Amniotic stem cell (primary cell): ENCODE data around the gene C2CD2.

Experiments used
- DNase-seq: peaks from one replicate; lab custom pipeline; 2025; lab: John Stamatoyannopoulos, UW

Gene C2CD2

DNA sequence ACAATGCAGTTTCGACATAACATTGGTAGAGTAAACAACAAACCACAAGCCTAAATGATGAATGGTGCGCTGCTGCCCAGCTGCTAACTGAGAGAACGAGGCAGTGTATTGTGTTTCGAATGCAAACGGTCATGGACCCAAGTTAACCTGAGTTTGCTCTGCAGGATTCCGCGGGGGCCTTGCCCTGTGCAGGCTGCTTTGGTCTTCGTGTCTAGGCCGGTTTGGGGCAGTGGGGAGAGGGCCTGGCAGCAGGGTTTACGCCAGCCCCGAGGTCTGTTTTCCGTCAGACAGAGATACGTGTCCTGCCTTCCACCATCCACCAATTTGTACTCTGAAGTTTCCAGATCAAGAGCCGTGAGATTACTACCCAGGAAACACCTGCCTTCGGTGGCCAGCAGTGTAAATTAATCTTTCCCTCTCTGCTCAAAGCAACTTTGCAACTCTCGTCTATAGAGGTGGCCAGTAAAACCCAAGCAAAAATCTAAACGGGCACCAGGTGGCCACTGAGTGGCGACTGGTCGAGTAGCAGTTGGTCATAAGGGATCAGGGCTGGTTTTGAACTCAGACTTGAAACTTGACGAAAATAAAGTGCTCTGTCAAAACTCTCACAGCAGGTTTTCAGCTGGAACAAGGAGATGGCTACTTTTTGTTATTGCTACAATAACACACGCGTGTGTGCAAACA is 68.3 kb downstream of the C2CD2 start:
- no peak for DNase-seq

DNA sequence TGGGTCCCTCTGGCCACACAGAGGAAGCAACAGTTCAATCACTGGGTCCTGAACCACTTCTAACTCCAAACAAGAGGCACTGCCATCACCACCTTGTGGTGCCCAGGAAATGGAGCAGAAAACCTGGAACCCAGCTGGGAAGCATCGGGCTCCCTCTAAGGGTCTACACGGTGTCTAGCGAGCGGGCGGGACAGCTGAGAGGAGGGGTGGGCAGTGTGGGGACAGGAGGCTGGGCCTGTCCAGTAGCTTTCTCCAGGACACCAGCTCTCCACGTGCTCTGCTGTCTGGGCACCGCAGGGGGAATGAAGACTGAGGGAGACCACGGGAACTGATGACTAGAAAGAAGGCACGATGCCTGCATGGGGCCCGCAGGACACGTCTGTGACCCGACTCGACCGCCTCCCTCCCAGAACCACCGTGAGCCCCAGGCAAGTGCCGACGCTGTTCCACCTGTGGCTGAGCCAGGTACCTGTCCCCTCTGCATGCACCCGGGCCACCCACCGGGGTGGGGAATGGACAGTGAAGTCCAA is 69.3 kb downstream of the C2CD2 start:
- no peak for DNase-seq

DNA sequence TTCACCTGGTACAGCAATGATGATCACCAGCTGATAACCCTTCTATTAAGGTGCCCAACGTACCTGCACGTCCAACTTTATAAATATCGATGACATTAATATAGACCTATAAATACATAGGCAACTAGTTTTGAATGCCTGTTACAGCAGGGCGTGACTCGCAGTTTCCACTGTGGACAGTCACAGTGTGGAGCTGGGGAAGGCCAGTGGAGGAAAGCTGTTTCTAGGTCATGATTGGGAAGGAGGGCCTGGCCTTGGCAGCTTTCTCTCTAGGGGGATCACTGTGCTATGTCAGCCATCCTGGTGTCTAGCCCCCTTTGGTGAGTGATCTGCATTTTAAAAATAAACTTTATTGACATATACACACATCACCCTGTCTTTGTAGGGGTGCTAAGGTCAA is 70.2 kb downstream of the C2CD2 start:
- DNase-seq = no peak

DNA sequence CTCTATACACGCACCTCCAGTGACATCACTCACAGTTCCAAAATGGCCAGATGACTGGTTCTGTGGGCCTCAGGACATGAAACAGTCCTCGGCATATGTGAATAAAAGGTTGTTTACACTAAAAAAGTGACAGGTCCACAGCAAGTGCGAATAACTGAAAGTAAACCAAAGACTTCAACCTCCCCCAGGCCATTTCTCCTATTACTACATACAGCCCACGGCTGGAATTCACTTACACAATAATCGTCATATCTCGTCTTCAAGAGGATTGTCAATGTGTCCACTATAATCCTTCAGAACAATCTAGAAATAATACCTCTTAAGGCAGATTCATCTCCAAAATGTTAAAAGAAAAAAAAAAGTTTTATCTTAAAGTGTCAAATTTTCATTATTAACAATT is 72.8 kb downstream of the C2CD2 start:
- no peak for DNase-seq

DNA sequence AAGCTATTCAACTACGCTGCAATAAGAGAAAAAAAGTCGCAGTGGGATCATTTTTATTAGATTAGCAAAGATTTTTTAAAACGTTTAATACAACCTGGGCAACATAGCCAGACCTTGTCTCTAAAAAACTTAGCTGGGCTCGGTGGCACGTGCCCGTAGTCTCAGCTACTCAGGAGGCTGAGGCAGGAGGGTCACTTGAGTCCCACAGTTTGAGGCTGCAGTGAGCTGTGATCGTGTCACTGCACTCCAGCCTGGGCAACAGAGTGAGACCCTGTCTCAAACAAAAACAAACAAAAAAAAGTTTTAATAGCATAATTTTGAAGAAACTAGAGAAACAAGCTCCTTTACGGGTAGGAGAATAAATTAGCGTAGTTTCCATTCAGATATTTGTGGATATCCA is 73.7 kb downstream of the C2CD2 start:
- no peak for DNase-seq

DNA sequence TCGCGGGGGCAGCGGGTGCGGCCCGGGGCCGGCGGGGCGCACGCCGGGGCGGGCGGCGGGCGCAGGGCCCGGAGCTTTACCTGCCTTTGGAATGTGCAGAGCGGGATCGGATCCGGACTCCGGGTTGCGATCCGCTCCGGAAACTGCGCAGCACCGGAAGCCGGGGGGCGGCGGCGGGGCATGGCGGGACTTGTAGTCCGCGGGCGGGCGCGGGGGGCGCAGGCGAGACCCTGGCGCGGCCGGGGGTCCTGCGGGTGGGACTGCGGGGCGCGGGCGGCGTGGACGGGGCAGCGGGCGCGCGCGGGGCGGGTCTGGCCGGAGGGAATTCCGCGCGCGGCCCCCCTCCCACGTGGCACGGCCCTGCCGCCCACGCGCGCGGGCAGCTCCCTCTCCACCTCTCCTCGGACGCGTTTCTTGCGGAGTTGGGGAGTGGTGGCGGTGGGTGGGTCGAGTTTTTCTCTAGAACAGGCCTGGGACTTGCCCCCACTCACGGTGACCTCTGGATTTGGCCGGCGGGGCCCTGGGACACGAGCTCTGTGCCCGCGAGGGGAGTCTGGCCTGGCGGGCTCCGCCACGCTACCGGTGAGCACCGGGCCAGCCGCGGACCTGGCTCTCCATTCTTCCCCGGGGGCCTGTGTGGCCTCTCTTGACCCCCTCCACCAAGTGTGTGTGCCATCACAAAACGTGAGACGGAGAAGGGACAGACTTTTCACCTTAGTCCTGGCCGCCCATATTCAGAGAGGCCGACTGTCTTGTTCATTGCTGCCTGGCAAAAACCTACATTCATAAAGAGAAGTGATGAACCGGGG is 74.4 kb downstream of the C2CD2 start, which contains the start of gene PRDM15:
PRDM15 (minus strand) TSS at position 155 of the 809 bp plus-strand sequence. CDS start 18,981 bp downstream, outside the sequence.
- peak; percentile 70 for DNase-seq

DNA sequence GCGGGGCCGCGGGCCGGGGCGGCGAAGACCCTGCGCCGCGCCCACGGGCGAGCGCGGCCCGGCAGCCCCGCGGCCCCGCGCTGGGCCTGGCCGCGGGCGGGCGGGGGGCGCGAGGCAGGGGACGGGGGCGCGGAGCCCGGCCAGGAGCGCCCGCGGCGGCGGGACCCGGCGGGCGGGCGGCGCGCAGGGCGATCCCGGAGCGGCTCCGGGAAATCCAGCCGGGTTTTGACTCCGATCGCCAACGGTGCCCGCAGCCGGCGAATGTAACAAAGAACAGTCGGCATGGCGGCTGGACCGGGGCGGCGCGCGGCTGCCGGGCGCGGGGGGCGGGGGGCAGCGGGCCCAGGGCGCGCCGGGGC is 75.0 kb downstream of the C2CD2 start:
- DNase-seq = peak; percentile 70

DNA sequence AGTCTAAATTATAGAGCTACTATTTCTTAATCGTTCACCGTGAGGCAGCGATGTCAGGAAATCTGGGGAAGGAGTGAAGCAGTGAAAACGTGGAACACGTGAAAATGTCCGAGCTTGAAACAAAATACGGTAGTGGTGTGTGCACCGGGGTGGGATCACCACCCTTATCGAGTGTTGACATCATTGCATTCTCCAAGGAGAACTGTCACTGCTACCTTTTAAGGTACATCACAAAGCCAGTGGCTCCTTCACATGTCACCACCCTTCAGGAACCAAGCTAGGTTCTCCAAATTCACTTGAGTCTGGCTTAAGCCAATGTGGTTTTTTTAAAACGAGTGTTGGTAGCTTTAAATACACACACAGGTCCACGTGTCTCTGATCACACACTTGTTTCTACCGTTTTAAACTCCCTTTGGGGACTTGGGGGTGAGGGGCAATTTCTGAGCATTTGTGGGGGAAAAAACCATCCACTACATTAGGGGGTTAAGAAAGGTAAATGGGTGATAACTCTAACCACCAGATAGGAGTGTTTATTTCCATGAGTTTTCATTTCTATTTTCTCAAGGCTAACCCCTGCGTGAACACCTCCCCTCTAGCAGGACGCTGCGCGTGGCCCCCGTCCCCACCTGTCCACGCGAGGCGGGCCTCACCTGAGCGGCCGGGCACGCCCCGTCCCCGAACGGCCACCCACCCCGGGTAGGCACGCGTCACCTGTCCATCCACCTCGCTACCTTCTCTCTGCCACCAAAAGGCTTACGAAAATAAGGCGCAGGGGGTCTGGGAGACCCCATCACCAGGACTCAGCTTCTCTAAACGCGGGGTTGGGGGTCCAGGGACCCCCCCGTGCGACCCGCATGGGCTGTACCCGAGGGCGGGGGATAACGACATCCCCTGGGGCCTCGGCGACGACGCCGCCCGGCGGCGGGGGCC is 75.7 kb downstream of the C2CD2 start:
- peak; percentile 3 for DNase-seq

DNA sequence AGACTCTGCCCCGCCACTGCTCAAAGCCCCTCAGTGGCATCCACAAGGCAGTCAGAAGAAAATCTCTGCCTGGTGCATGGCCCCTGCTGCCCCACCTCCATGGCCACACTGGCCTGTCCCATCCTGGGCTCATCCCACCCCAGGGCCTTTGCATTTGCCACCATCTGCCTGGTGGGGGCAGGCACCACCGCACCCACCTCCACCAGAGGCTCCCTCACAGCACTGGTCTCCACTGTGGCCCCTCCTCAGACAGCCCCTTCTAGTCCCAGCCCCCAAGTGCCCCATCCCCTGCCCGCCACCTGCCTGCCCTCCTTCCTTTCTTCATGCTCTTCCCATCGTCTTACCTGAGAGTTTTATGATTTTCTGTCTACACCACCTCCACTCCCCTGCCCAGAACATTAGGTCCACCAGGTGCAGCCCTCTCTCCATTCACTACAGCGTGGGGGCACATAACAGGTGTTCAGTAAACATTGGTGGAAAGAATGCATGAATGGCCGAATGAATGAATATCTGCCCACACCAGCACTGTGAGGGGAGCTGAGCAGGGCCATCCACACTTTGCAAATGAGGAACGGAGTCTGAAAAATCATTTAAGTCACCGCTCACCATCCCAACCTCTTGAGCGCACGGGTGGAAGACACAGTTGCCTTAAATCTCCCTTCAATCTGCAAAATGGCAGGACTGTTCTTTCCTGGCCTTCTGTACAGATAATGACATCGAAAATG is 76.7 kb downstream of the C2CD2 start:
- DNase-seq = no peak

DNA sequence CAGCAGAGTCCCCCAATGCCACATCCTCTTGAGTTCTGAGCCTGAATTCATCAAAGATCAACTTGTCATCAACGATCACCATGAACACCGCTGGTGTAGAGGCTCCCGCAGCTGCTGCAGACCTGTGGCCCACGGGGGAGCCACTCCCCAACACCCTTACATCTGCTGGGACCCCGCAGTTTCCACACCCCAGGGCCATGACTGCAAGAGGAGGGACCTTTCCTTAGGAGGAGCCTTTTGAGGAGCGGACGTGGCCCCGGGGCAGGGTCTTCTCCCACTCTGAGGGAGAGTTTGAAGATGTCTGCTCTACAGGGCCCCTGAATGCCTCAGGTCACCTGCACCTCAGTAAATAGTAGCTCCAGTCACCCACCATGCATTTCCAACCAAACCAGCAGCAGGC is 77.4 kb downstream of the C2CD2 start:
- no peak for DNase-seq

DNA sequence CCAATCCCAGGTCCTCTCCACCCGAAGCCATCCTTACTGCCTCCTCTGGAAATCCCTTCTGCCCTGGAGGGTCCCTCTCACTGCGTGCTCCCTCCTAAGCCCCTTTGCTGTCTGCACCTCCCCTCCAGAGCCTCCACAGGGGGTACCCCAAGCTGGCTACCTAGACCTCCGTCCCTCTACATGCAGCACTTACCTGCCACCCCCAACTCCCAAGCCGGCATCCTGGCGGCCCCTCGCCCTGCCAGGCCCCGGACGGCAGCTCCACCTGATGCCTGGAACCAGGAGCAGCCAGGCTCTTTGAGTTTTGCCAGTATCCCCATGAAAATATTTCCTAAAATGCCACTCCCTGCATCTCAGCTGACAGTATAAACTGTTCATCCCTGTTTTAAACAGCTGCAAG is 78.7 kb downstream of the C2CD2 start:
- no peak for DNase-seq

DNA sequence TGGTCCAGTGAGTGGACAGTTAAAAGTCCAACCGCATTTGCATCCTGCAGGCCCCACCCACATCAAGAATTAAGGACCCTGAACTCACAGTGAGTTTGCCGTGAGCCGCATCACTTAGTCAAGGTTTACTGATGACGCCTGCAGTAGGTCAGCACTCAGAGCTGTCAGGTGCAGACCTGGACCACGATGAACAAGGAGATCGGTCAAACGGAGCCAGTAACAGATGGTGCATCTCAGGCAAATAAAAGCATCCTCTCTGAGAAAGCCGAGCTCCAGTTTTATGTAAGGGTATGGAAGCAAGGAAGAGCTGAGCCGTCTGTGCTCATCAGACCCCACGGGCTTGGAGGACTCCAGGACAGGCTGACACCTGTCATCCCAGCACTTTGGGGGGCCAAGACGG is 79.2 kb downstream of the C2CD2 start:
- DNase-seq = no peak

DNA sequence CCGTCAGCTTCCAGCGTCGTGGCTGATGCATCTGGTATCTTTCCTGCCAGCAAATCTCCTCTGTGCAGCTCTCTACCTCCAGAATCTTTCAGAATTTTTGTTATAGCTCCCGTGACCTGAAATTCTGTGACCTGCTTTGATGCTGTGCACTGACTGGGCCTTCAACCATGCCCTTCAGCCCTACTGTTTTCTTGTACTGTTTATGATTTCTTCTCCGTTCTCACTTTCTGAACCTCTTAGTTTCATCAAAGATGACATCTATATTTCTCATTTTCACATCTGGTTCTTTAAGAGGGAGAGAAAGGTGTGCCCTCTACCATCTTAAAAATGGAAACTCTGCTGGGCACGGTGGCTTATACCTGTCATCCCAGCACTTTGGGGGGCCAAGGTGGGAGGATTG is 80.4 kb downstream of the C2CD2 start:
- DNase-seq = no peak

DNA sequence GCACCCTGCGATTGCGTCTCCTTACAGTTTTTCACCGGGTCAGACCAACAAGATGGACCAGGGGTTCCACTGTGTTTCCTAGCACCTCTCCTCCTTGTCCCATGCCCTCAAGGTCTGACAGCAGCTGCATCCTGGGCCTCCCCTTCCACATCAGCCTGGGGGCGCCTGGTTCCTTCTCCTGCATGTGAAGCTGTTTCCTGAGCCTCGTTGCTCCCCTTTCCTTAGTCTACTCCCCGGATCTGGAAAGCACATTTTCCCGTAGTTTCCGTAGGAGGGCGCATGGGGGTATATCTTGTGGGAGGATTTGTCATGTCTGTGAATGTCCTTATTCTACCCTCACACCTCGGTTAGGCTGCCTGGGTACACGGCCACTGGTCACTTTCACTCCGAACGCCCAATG is 80.8 kb downstream of the C2CD2 start:
- DNase-seq = no peak

DNA sequence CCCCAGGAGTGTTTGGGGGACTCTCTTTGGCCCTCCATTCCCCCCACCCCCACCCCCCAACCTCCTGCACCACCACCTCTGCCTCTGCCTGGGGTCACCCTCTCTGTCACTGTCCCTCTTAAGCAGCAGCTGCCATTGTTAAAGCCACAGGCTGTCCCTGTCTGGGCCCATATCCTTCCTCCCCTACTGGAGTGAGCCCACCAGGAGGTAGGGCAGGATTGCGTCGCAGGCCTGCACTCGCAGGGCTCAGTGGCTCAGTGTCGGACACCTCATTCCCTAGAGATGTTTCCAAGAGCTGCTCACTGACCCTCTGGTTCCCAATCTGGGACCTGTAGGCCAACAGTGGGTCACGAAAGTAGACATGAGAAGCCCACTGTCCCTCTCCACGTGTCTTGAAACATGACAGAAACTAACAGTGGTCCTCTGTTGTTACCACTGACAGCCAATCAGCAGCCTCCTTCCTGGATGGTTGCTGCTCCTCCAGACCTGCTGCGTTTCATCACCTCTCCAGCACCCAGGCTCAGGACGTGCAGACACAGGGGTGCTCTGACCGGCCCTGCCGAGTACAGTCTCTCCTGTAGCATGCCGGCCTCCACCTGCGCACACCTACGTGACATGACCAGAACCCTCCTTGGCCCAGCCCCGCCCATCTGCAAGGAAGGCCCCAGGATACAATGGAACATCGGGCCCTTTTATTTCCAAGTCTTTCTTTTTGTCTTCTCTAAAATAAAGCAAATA is 82.4 kb downstream of the C2CD2 start:
- no peak for DNase-seq

DNA sequence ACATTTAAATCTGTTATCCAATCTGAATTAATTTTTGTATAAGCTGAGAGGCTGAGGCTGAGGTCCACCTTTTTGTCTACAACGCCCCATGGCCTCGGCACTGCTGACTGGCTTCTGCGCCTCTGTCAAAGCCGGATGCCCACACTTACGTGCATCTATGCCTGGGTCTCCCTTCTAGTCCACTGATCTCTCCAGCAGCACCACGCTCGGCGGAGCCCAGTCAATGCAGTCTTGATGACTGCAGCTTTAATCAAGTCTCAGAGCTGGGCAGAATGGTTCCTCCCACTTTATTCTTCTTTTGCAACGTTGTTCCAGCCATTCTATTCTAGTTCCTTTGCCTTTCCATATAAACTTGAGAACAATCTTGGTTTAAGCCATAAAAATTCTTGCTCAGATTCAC is 84.0 kb downstream of the C2CD2 start:
- no peak for DNase-seq

DNA sequence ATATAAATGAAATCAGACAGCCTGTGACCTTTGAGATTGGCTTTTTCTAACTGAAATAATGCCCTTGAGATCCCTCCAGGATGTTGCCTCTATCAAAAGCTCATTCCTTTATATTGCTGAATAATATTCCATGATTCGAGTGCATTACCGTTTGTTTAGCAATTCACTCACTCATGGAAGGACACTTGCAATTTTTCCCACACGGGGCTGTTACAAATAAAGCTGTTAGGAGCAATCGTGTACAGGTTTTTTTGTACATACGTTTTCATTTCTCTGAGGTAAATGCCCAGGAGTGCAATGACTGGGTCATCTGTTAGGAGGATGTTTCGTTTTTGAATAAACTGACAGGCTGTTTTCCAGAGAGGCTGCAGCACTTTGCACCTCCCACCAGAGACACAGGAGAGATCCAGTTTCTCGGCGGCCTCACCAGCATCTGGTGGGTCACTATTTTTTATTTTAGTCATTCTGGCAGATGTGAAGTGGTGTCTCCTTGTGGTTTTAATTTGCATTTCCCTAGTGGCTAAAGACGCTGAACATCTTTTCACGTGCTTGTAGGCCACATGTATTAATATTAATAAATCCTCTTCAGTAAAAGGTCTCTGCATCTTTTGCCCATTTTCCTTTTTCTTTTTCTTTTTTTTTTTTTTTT is 85.6 kb downstream of the C2CD2 start:
- no peak for DNase-seq

DNA sequence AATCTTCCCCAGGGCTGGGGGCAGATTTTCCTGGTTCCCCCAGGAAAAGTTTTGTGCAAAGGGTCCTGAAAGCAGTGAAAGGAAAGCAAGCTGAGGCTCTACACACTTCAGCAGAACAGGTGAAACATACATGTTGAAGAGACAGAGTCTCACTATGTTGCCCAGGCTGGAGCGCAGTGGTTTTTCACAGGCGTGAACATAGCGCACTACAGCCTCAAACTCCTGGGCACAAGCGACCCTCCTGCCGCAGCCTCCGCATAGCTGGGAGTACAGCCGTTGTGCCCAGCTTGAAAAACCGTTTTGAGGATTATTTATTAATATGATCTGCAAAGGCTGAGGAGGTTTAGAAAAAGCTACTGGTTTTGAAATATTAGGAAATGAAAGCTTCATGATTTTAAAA is 86.5 kb downstream of the C2CD2 start:
- no peak for DNase-seq

DNA sequence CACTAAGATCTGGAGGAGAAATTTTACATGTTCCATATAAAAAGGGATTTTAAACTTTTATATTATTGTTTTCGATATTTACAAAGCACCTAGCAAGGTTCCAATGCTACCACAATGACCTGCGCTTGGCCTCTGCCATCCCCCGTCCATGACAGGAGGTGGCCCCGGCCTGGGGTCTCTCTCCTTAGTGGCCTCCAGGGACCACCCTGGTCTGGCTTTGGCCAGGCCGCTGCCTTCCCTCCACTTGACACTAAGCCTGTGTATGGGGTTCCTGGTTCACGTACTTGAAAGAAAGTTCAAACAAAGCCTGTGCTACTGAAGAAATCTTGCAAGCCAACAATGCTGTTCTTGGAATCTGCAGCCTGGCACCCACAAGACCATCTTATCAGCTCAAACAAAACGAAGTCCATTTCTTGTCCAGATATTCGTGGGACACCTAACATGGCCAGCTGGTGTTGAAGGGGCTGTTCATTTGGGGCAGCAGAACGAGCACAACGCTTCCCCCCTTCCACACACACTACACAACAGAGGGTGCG is 87.5 kb downstream of the C2CD2 start:
- no peak for DNase-seq
